ENCODE measurements around the gene MORN4.

DNA sequence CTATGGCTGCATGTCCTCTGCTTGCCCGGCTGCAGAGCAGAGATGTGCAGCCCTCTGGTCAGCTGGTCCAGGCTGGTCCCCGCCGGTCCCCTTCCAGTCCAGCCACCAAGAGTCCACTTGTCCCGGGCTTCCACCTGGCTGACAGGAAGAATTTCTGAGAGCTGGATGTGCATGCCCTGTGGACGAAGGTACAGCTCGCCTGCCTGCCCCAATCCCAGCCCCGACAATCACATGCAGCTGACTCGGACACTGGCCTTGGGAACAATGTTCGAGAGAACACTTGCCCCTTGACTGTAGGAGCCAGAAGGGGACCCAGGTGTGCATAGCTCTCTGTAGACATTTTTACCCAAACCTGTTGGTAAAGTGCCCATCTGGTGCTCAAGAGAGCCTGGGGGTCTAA is 41.9 kb upstream of the MORN4 start:
- TF ChIP-seq, protein P1, sequence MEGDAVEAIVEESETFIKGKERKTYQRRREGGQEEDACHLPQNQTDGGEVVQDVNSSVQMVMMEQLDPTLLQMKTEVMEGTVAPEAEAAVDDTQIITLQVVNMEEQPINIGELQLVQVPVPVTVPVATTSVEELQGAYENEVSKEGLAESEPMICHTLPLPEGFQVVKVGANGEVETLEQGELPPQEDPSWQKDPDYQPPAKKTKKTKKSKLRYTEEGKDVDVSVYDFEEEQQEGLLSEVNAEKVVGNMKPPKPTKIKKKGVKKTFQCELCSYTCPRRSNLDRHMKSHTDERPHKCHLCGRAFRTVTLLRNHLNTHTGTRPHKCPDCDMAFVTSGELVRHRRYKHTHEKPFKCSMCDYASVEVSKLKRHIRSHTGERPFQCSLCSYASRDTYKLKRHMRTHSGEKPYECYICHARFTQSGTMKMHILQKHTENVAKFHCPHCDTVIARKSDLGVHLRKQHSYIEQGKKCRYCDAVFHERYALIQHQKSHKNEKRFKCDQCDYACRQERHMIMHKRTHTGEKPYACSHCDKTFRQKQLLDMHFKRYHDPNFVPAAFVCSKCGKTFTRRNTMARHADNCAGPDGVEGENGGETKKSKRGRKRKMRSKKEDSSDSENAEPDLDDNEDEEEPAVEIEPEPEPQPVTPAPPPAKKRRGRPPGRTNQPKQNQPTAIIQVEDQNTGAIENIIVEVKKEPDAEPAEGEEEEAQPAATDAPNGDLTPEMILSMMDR (IDR thresholded peaks at IDR 0.05; ENCODE audit: extremely low read depth in 1 of 2, insufficient read depth in 1 of 2, low read depth in 1 of 2, low read length in 2 of 2): no peak
- TF ChIP-seq POLR2A (IDR thresholded peaks at IDR 0.05; ENCODE audit: low read depth, low read length) (no peak), GATA2 (IDR thresholded peaks at IDR 0.05; ENCODE audit: insufficient read depth, insufficient read length, low read depth, low read length) (no peak), EZH2 (IDR thresholded peaks at IDR 0.05; ENCODE audit: borderline replicate concordance, low read depth, low read length, severe bottlenecking) (no peak)
- TF ChIP-seq, protein P2, sequence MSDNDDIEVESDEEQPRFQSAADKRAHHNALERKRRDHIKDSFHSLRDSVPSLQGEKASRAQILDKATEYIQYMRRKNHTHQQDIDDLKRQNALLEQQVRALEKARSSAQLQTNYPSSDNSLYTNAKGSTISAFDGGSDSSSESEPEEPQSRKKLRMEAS (IDR thresholded peaks at IDR 0.05; ENCODE audit: insufficient read depth, insufficient read length): no peak

Measured in endothelial cell of umbilical vein (primary cell).